WTC11 (cell line): Measurements from ENCODE around the gene IL1RAPL2. TPM values are rescaled to one million over a fixed set of nuclear protein-coding genes. Genes with fewer than 3 reads are reported as not detected.

Experiments used
- ATAC-seq: fragments of 200-7000 bp; cut with Tn5 transposase; 2 replicates; pipeline ENCODE4 v1.10.0; 2021; ENCODE audit warnings: mild to moderate bottlenecking, moderate library complexity
- CTCF ChIA-PET: fragments of 300-600 bp; sonication (Branson Sonifier 250); formaldehyde crosslinking; loops from one replicate; lab custom pipeline; 2021; ENCODE audit warnings: antibody characterized with exemption; lab: Charles Lee
- POLR2A ChIA-PET: fragments of 350-600 bp; sonication (Branson Sonifier 250); formaldehyde crosslinking; loops from one replicate; lab custom pipeline; 2021; ENCODE audit warnings: antibody characterized with exemption; lab: Charles Lee
- DNase-seq: peaks from one replicate; pipeline ENCODE4 v3.0.0; 2021; ENCODE audit warnings: low spot score
- H3K27ac Mint-ChIP-seq: 2 replicates; pipeline ENCODE4 v1.8.0; 2021; ENCODE audit warnings: mixed read lengths
- H3K27me3 Mint-ChIP-seq: 2 replicates; pipeline ENCODE4 v1.8.0; 2021; ENCODE audit warnings: low read depth, mild to moderate bottlenecking, moderate library complexity, mixed read lengths
- H3K36me3 Mint-ChIP-seq: 2 replicates; pipeline ENCODE4 v1.8.0; 2021; ENCODE audit warnings: mixed read lengths
- H3K4me1 Mint-ChIP-seq: 2 replicates; pipeline ENCODE4 v1.8.0; 2022; ENCODE audit warnings: mixed read lengths
- H3K4me3 Mint-ChIP-seq: 2 replicates; pipeline ENCODE4 v1.8.0; 2021; ENCODE audit warnings: mild to moderate bottlenecking, moderate library complexity, mixed read lengths
- H3K9me3 Mint-ChIP-seq: 2 replicates; pipeline ENCODE4 v1.8.0; 2021; ENCODE audit warnings: mixed read lengths
- ATF3 ChIP-seq: sonication (generic); formaldehyde crosslinking; conservative IDR thresholded peaks from 2 replicates; pipeline ENCODE4 v1.8.1; 2022; ENCODE audit warnings: mild to moderate bottlenecking, missing genetic modification reagents
- CBFB ChIP-seq: sonication (generic); formaldehyde crosslinking; IDR thresholded peaks from 2 replicates; pipeline ENCODE4 v1.8.1; 2022; ENCODE audit warnings: mild to moderate bottlenecking, low read depth, missing genetic modification reagents
- E2F4 ChIP-seq: sonication (generic); formaldehyde crosslinking; IDR thresholded peaks from 2 replicates; pipeline ENCODE4 v1.8.1; 2022; ENCODE audit warnings: low read depth, mild to moderate bottlenecking, moderate library complexity, missing genetic modification reagents, borderline replicate concordance
- ERG ChIP-seq: fragments of 250-450 bp; sonication (Bioruptor Pico); IDR thresholded peaks from 2 replicates; pipeline ENCODE4 v1.8.0; 2021; ENCODE audit warnings: mild to moderate bottlenecking
- ETV6 ChIP-seq: sonication (generic); formaldehyde crosslinking; IDR thresholded peaks from 2 replicates; pipeline ENCODE4 v1.8.1; 2022; ENCODE audit warnings: mild to moderate bottlenecking, missing genetic modification reagents
- KAT7 ChIP-seq: sonication (generic); formaldehyde crosslinking; IDR thresholded peaks from 2 replicates; pipeline ENCODE4 v1.8.1; 2023; ENCODE audit warnings: missing genetic modification reagents, mild to moderate bottlenecking, borderline replicate concordance
- MLX ChIP-seq: sonication (generic); formaldehyde crosslinking; IDR thresholded peaks from 2 replicates; pipeline ENCODE4 v1.8.1; 2023; ENCODE audit warnings: mild to moderate bottlenecking, missing genetic modification reagents, moderate library complexity
- MXD4 ChIP-seq: fragments of 250-450 bp; sonication (Bioruptor Pico); IDR thresholded peaks from 2 replicates; pipeline ENCODE4 v1.8.0; 2021; ENCODE audit warnings: mild to moderate bottlenecking, moderate library complexity, borderline replicate concordance
- MYBL2 ChIP-seq: sonication (generic); formaldehyde crosslinking; IDR thresholded peaks from 2 replicates; pipeline ENCODE4 v1.8.1; 2023; ENCODE audit warnings: mild to moderate bottlenecking, moderate library complexity, missing genetic modification reagents
- NFATC4 ChIP-seq: fragments of 250-450 bp; sonication (Bioruptor Pico); IDR thresholded peaks from 2 replicates; pipeline ENCODE4 v1.9.0; 2021; ENCODE audit warnings: mild to moderate bottlenecking
- NFE2L1 ChIP-seq: sonication (generic); formaldehyde crosslinking; IDR thresholded peaks from 2 replicates; pipeline ENCODE4 v1.8.1; 2023; ENCODE audit warnings: missing genetic modification reagents
- NFYB ChIP-seq: sonication (generic); formaldehyde crosslinking; conservative IDR thresholded peaks from 2 replicates; pipeline ENCODE4 v1.8.0; 2022; ENCODE audit warnings: low read depth, missing genetic modification reagents
- NR1H2 ChIP-seq: sonication (generic); formaldehyde crosslinking; IDR thresholded peaks from 2 replicates; pipeline ENCODE4 v1.9.0; 2021; ENCODE audit warnings: mild to moderate bottlenecking, moderate library complexity, missing genetic modification reagents
- OVOL2 ChIP-seq: fragments of 250-450 bp; sonication (Bioruptor Pico); IDR thresholded peaks from 2 replicates; pipeline ENCODE4 v1.9.0; 2021; ENCODE audit warnings: mild to moderate bottlenecking, borderline replicate concordance
- RELA ChIP-seq: sonication (generic); formaldehyde crosslinking; IDR thresholded peaks from 2 replicates; pipeline ENCODE4 v1.8.1; 2022; ENCODE audit warnings: missing genetic modification reagents, mild to moderate bottlenecking, borderline replicate concordance
- SMAD3 ChIP-seq: sonication (generic); formaldehyde crosslinking; IDR thresholded peaks from 2 replicates; pipeline ENCODE4 v1.8.0; 2022; ENCODE audit warnings: missing genetic modification reagents, mild to moderate bottlenecking, borderline replicate concordance
- TEAD1 ChIP-seq: sonication (generic); formaldehyde crosslinking; IDR thresholded peaks from 2 replicates; pipeline ENCODE4 v1.8.0; 2022; ENCODE audit warnings: mild to moderate bottlenecking, missing genetic modification reagents
- ZNF138 ChIP-seq: sonication (generic); formaldehyde crosslinking; conservative IDR thresholded peaks from 2 replicates; pipeline ENCODE4 v1.8.1; 2022; ENCODE audit warnings: mild to moderate bottlenecking, moderate library complexity, missing genetic modification reagents
- ZSCAN18 ChIP-seq: fragments of 250-450 bp; sonication (Bioruptor Pico); IDR thresholded peaks from 2 replicates; pipeline ENCODE4 v2.1.2; 2022; ENCODE audit warnings: mild to moderate bottlenecking, moderate library complexity
- total RNA-seq: library from RNA; stranded (reverse); gene quantifications from 3 replicates; pipeline ENCODE4 v1.2.3, GENCODE V29; 2021
- TF ChIP-seq, protein P1 (sequence below): sonication (generic); formaldehyde crosslinking; IDR thresholded peaks from 2 replicates; pipeline ENCODE4 v1.8.0; 2022; ENCODE audit warnings: mild to moderate bottlenecking, missing genetic modification reagents
- TF ChIP-seq, protein P2 (sequence below): sonication (generic); formaldehyde crosslinking; IDR thresholded peaks from 2 replicates; pipeline ENCODE4 v1.8.1; 2022; ENCODE audit warnings: low read depth, missing genetic modification reagents, borderline replicate concordance

IL1RAPL2 gene
- total RNA-seq, 1 experiment from 2014 or later: 0.09 TPM

- no peak for TF ChIP-seq ERG (CRISPR knock-in tag)
- TF ChIP-seq KAT7 (CRISPR knock-in tag): no peak
- TF ChIP-seq NR1H2: no peak
- TF ChIP-seq NFE2L1 (CRISPR knock-in tag): no peak
- TF ChIP-seq MLX: no peak
- TF ChIP-seq OVOL2 (CRISPR knock-in tag): no peak
- no peak for TF ChIP-seq ATF3 (CRISPR knock-in tag)
Observed at GRCh38 chrX:105715746-105716145, 1149.7 kb downstream of the IL1RAPL2 start (continued).

DNA sequence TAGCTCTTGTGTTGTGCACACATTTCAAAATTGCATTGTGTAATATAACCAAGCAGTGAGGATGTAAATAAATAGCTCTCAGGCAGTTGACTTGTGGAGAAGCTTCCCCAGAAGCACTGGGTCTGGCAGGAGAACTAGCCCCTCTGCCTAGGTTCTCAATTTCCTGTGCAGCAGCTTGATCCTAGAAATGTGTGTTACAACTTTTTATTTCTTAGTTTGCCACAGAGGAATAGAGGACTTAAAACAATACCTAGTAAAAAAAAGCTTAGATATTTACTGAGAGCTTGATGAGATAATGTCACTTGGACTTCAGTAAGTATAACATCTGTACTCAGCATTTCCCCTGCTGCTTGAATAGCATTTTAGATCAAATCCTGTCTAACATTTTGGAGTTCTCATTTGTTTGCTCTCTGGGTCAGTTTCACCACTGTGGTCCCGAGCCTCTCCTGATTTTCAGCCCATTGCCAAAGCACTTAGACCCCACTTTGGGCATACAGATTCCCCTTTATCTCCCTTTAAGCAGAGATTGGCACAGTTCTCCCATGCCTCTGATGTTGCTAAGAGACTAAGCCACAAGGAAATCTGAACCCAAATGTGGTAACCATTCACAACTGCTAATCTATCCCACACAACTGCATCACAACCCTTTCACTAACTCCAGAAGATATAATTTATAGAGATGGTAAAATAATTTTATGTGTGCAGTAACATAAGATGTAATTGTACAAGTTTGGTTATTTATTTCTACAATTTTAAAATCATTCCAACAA, 1158.2 kb downstream of the IL1RAPL2 start:
- no peak overlapping the region for H3K27ac Mint-ChIP-seq
- H3K4me3 Mint-ChIP-seq: no peak overlapping the region
- DNase-seq (no peak), ATAC-seq (no peak)
- ChIA-PET POLR2A (no interaction called here), CTCF (no interaction called here)
- no peaks in the 10 kb centered on the region for H3K36me3 Mint-ChIP-seq
- H3K9me3 Mint-ChIP-seq: no peaks in the 10 kb centered on the region
- H3K27me3 Mint-ChIP-seq: no peaks in the 10 kb centered on the region
- no peak for TF ChIP-seq MYBL2 (CRISPR knock-in tag)
- no peak for TF ChIP-seq ZSCAN18 (CRISPR knock-in tag)
- no peak for TF ChIP-seq RELA (CRISPR knock-in tag)
- no peak for TF ChIP-seq ZNF138 (CRISPR knock-in tag)
- TF ChIP-seq CBFB: no peak
- TF ChIP-seq NFYB (CRISPR knock-in tag): no peak
- TF ChIP-seq ETV6 (CRISPR knock-in tag): no peak
- no peak for TF ChIP-seq NFATC4 (CRISPR knock-in tag)
- TF ChIP-seq SMAD3 (CRISPR knock-in tag): no peak
- TF ChIP-seq, protein P1, sequence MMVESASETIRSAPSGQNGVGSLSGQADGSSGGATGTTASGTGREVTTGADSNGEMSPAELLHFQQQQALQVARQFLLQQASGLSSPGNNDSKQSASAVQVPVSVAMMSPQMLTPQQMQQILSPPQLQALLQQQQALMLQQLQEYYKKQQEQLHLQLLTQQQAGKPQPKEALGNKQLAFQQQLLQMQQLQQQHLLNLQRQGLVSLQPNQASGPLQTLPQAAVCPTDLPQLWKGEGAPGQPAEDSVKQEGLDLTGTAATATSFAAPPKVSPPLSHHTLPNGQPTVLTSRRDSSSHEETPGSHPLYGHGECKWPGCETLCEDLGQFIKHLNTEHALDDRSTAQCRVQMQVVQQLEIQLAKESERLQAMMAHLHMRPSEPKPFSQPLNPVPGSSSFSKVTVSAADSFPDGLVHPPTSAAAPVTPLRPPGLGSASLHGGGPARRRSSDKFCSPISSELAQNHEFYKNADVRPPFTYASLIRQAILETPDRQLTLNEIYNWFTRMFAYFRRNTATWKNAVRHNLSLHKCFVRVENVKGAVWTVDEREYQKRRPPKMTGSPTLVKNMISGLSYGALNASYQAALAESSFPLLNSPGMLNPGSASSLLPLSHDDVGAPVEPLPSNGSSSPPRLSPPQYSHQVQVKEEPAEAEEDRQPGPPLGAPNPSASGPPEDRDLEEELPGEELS (CRISPR knock-in tag): no peak
- H3K4me1 Mint-ChIP-seq: no peaks in the 10 kb centered on the region

GRCh38 chrX:105725228-105725627, 1159.2 kb downstream of the IL1RAPL2 start:
- Mint-ChIP-seq H3K36me3 (no peaks in the 10 kb centered on the region), H3K4me1 (no peaks in the 10 kb centered on the region), H3K27ac (no peak overlapping the region), H3K9me3 (no peaks in the 10 kb centered on the region), H3K27me3 (no peaks in the 10 kb centered on the region), H3K4me3 (no peak overlapping the region)
- ATAC-seq (no peak), DNase-seq (no peak)
- CTCF ChIA-PET: no interaction called here
- POLR2A ChIA-PET: no interaction called here
- no peak for TF ChIP-seq TEAD1
- no peak for TF ChIP-seq E2F4 (CRISPR knock-in tag)
- TF ChIP-seq, protein P2, sequence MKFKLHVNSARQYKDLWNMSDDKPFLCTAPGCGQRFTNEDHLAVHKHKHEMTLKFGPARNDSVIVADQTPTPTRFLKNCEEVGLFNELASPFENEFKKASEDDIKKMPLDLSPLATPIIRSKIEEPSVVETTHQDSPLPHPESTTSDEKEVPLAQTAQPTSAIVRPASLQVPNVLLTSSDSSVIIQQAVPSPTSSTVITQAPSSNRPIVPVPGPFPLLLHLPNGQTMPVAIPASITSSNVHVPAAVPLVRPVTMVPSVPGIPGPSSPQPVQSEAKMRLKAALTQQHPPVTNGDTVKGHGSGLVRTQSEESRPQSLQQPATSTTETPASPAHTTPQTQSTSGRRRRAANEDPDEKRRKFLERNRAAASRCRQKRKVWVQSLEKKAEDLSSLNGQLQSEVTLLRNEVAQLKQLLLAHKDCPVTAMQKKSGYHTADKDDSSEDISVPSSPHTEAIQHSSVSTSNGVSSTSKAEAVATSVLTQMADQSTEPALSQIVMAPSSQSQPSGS (CRISPR knock-in tag): no peak
- TF ChIP-seq MXD4 (CRISPR knock-in tag): no peak
